Gastrocnemius medialis (tissue), 4 donors: Measurements from ENCODE around the gene RASL11A.

Source experiments
- POLR2A ChIP-seq, 2 donors: fragments of 450-650 bp; IDR thresholded peaks; one replicate each; pipeline ENCODE4 v1.6.1; 2017; ENCODE audit warnings: antibody characterized with exemption in 2 of 2, mild to moderate bottlenecking in 2 of 2, moderate library complexity in 2 of 2
- TF ChIP-seq, protein P1 (sequence below), 5 experiments: fragments of 450-650 bp in 3 of 5; fragments of 200-600 bp in 2 of 5; sonication (generic) in 2 of 5; IDR thresholded peaks in 4 of 5; conservative IDR thresholded peaks in 1 of 5; 1 replicate in 4 of 5; 2 replicates in 1 of 5; pipeline ENCODE4 v1.5.1; 2016 to 2019; ENCODE audit warnings: antibody characterized with exemption in 5 of 5, mild to moderate bottlenecking in 3 of 5, moderate library complexity in 3 of 5

DNA sequence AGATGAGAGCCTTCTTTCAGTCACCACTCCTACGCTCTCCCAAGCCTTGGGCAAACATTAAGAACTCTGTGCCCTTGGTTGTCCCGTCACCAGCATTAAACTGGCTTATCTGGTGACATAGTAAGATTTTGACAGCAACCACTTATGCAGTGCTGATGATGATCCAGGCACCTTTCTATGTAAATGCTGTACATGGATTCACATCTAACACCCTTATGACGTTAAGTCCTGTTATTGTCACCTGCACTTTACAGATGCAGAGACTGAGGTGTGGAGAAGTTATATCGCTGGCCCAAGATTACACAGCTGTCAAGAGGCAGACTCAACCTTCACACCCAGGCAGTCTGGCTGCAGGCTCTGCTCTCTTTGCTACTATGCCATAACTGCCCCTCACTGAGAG, 25.0 kb downstream of the RASL11A start:
- TF ChIP-seq, protein P1, sequence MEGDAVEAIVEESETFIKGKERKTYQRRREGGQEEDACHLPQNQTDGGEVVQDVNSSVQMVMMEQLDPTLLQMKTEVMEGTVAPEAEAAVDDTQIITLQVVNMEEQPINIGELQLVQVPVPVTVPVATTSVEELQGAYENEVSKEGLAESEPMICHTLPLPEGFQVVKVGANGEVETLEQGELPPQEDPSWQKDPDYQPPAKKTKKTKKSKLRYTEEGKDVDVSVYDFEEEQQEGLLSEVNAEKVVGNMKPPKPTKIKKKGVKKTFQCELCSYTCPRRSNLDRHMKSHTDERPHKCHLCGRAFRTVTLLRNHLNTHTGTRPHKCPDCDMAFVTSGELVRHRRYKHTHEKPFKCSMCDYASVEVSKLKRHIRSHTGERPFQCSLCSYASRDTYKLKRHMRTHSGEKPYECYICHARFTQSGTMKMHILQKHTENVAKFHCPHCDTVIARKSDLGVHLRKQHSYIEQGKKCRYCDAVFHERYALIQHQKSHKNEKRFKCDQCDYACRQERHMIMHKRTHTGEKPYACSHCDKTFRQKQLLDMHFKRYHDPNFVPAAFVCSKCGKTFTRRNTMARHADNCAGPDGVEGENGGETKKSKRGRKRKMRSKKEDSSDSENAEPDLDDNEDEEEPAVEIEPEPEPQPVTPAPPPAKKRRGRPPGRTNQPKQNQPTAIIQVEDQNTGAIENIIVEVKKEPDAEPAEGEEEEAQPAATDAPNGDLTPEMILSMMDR (IDR thresholded peaks at IDR 0.05 in 4 of 5, conservative IDR thresholded peaks at IDR 0.05 in 1 of 5): no peak
- no peak for TF ChIP-seq POLR2A (IDR thresholded peaks at IDR 0.05)
